Esophagus squamous epithelium (tissue), 4 donors: ENCODE data around the gene CARD8.

ENCODE experiments used
- CTCF ChIP-seq, 6 experiments: fragments of 450-650 bp in 4 of 6; fragments of 200-600 bp in 2 of 6; sonication (generic) in 2 of 6; IDR thresholded peaks; one replicate each; pipeline ENCODE4 v1.5.1; 2016 to 2019; ENCODE audit warnings: antibody characterized with exemption in 6 of 6, mild to moderate bottlenecking in 4 of 6, moderate library complexity in 4 of 6
- POLR2A ChIP-seq, 4 donors: fragments of 450-650 bp; IDR thresholded peaks; one replicate each; pipeline ENCODE4 v1.6.1; 2017; ENCODE audit warnings: antibody characterized with exemption in 4 of 4, mild to moderate bottlenecking in 4 of 4, moderate library complexity in 3 of 4

- TF ChIP-seq CTCF (IDR thresholded peaks at IDR 0.05) (no peak), POLR2A (IDR thresholded peaks at IDR 0.05) (no peak)
Observed at GRCh38 chr19:48258350-48258749, 2.6 kb upstream of the CARD8 start.
